T-cell (primary cell): Measurements from ENCODE around the gene GPHN. TPM values are rescaled to one million over a fixed set of nuclear protein-coding genes. Genes with fewer than 3 reads are reported as not detected.
"Not testable (repeated sequence)": the region's sequence is repeated elsewhere in the genome, so short reads cannot be mapped to it uniquely, and the experiment has no call there.

Experiments used
- ATAC-seq, 4 experiments: fragments of 200-7000 bp in 3 of 4; fragments of 150-1000 bp in 1 of 4; cut with Tn5 transposase; replicated peaks in 1 of 4; 1 replicate in 3 of 4; 2 replicates in 1 of 4; pipeline ENCODE4 v1.10.0; 2021; ENCODE audit warnings: moderate library complexity in 3 of 4, mild to moderate bottlenecking in 2 of 4, moderate number of reproducible peaks in 1 of 4
- CTCF ChIA-PET, 2 donors: fragments of 300-600 bp; sonication (Branson Sonifier 250); formaldehyde crosslinking; loops; one replicate each; lab custom pipeline; 2022; ENCODE audit warnings: antibody characterized with exemption in 2 of 2; lab: Charles Lee
- POLR2A ChIA-PET, 2 donors: fragments of 300-600 bp; sonication (Branson Sonifier 250); formaldehyde crosslinking; loops; one replicate each; lab custom pipeline; 2022; ENCODE audit warnings: antibody characterized with exemption in 2 of 2; lab: Charles Lee
- DNase-seq, 35 experiments: peaks; one replicate each; pipeline versions ENCODE4 v3.0.0 to v3.0.0-alpha.2; 2013 to 2023
- H3K27ac ChIP-seq: one replicate; pipeline ENCODE4 v1.5.1; 2013; ENCODE audit warnings: low read length
- H3K27me3 ChIP-seq, 2 experiments: replicated peaks in 1 of 2; 1 replicate in 1 of 2; 2 replicates in 1 of 2; pipeline versions ENCODE4 v1.6.1 to v1.7.0; 2013; ENCODE audit warnings: low read length in 1 of 2, mixed read lengths in 1 of 2; ENCODE audit not compliant: control insufficient read depth in 2 of 2, insufficient read depth in 2 of 2; ENCODE audit errors: extremely low read depth in 1 of 2
- H3K36me3 ChIP-seq, 2 donors: 1 replicate in 1 of 2; 2 replicates in 1 of 2; pipeline versions ENCODE4 v1.6.1 to v1.7.0; 2013; ENCODE audit warnings: low read length in 1 of 2; ENCODE audit not compliant: control insufficient read depth in 2 of 2, insufficient read depth in 1 of 2; ENCODE audit errors: extremely low read depth in 1 of 2
- H3K4me1 ChIP-seq, 2 experiments: 1 replicate in 1 of 2; 2 replicates in 1 of 2; pipeline versions ENCODE4 v1.6.1 to v1.7.0; 2013; ENCODE audit warnings: low read length in 2 of 2, mixed read lengths in 1 of 2; ENCODE audit not compliant: insufficient read depth in 2 of 2, control insufficient read depth in 1 of 2; ENCODE audit errors: extremely low read depth in 1 of 2
- H3K4me3 ChIP-seq, 2 donors: 1 replicate in 1 of 2; 2 replicates in 1 of 2; pipeline versions ENCODE4 v1.5.1 to v1.7.0; 2013; ENCODE audit warnings: mild to moderate bottlenecking in 2 of 2, low read length in 1 of 2, moderate library complexity in 1 of 2; ENCODE audit not compliant: control insufficient read depth in 1 of 2; ENCODE audit errors: extremely low read depth in 1 of 2
- H3K9me3 ChIP-seq: 2 replicates; pipeline ENCODE4 v1.7.0; 2013
- H3K27ac Mint-ChIP-seq, 2 donors: one replicate each; pipeline ENCODE4 v1.8.0; 2020 to 2021; ENCODE audit warnings: mild to moderate bottlenecking in 2 of 2, mixed read lengths in 2 of 2
- H3K27me3 Mint-ChIP-seq, 2 donors: one replicate each; pipeline ENCODE4 v1.8.0; 2021 to 2022; ENCODE audit warnings: mixed read lengths in 2 of 2
- H3K36me3 Mint-ChIP-seq: one replicate; pipeline ENCODE4 v1.8.0; 2021; ENCODE audit warnings: mixed read lengths
- H3K4me1 Mint-ChIP-seq, 3 donors: one replicate each; pipeline ENCODE4 v1.8.0; 2020 to 2022; ENCODE audit warnings: mixed read lengths in 3 of 3, mild to moderate bottlenecking in 1 of 3
- H3K4me3 Mint-ChIP-seq, 3 donors: one replicate each; pipeline ENCODE4 v1.8.0; 2020 to 2022; ENCODE audit warnings: mild to moderate bottlenecking in 3 of 3, mixed read lengths in 3 of 3, moderate library complexity in 3 of 3
- H3K9me3 Mint-ChIP-seq, 3 donors: one replicate each; pipeline ENCODE4 v1.8.0; 2020 to 2022; ENCODE audit warnings: mixed read lengths in 3 of 3
- WGBS: methylation state at CpG from one replicate; pipeline ENCODE4 v1.1.5; 2013; ENCODE audit warnings: missing lambda C conversion rate; ENCODE audit not compliant: insufficient coverage; 5-methylcytosine and 5-hydroxymethylcytosine counted together
- total RNA-seq, 35 experiments: library from RNA in 6 of 35; stranded (reverse) in 6 of 35; fragments of 120-200 nt in 1 of 35; gene quantifications; one replicate each; pipeline versions ENCODE4 v1.2.1 to v1.2.4 and lab custom pipeline; 2013 to 2026

The GPHN gene
- total RNA-seq, 5 donors from 2014 or later (not counting 1 experiment from before 2014, with no cell fraction given): 13.9 to 21.1 (median 14.4) TPM

DNA sequence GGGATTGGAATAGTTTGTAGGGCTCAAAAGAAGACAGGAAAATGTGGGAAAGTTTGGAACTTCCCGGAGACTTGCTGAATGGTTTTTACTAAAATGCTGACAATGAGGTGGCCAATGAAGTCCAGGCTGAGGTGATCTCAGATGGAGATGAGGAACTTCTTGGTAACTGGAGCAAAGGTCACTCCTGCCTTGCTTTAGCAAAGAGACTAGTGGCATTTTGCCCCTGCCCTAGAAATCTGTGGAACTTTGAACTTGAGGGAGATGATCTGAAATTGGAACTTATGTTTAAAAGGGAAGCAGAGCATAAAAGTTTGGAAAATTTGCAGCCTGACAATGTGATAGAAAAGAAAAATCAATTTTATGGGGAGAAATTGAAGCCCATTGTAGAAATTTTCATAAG is 223.4 kb downstream of the GPHN start:
- H3K4me1 Mint-ChIP-seq, POLR2A ChIA-PET, H3K27me3 ChIP-seq, H3K36me3 ChIP-seq, H3K4me1 ChIP-seq, H3K4me3 Mint-ChIP-seq, H3K27ac Mint-ChIP-seq, CTCF ChIA-PET, H3K4me3 ChIP-seq, ATAC-seq, DNase-seq, H3K9me3 ChIP-seq, H3K27ac ChIP-seq, H3K27me3 Mint-ChIP-seq: not testable (repeated sequence)
- peaks cover 39% of the 10 kb centered on the region for H3K36me3 Mint-ChIP-seq
- WGBS: 36% methylated on average over 1 of the region's 1 CpG
- peaks cover 16 to 44% (median 27%) of the 10 kb centered on the region in 3 donors for H3K9me3 Mint-ChIP-seq

DNA sequence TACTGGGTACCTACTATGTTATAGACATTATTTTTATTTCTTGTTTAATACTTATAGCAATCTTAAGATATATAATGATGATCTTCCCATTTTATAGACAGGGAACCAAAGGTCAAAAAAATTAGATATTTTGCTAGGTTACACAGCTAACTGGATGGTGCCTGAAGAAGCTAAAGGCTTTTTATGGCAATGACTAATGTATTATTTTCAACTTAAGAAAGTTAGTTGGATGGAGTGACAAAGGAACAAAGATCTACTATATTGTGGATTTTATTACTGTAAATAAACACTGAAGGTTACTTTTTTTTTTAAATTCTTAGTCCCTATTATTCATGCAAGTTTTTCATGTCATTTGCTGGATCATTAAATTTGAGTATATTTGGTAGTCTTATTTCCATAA is 227.9 kb downstream of the GPHN start:
- H3K9me3 Mint-ChIP-seq: peaks cover 10 to 29% (median 14%) of the 10 kb centered on the region in 3 donors
- CTCF ChIA-PET: no interaction called here
- DNase-seq (no peak), ATAC-seq (no peak)
- Histone ChIP-seq H3K36me3 (no peaks in the 10 kb centered on the region), H3K27ac (no peak overlapping the region), H3K4me3 (no peak overlapping the region), H3K27me3 (no peaks in the 10 kb centered on the region), H3K4me1 (no peaks in the 10 kb centered on the region), H3K9me3 (no peaks in the 10 kb centered on the region)
- no peaks in the 10 kb centered on the region for H3K27me3 Mint-ChIP-seq
- no peaks in the 10 kb centered on the region for H3K4me1 Mint-ChIP-seq
- H3K4me3 Mint-ChIP-seq: no peak overlapping the region
- H3K27ac Mint-ChIP-seq: no peak overlapping the region
- H3K36me3 Mint-ChIP-seq: peaks cover 25% of the 10 kb centered on the region
- POLR2A ChIA-PET: interaction anchor here in 1 of 2 donors (0.6 kb wide), 1 partner anchor 120 kb away, joined by 6 read pairs; no protein-coding TSS in a partner anchor

DNA sequence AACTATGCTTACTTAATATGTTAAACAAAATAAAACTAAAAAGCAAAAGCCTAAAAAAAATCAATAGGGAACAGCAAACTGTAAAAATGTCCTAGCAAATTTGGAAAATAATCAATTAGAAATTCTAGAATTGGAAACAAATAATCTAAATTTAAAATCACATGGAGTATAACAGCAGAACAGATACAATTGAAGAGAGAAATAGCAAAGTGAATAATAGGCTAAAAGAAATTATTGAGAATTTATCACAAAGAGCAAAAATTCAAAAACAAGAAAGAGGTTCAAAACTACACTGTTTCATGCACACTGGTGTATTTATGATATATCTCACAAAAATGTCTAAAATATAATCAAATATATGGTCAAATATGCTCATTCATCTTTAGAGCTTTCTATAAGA is 231.9 kb downstream of the GPHN start:
- Histone ChIP-seq H3K4me3 (no peak overlapping the region), H3K9me3 (no peaks in the 10 kb centered on the region), H3K27ac (no peak overlapping the region), H3K27me3 (no peaks in the 10 kb centered on the region), H3K4me1 (no peaks in the 10 kb centered on the region), H3K36me3 (no peaks in the 10 kb centered on the region)
- Mint-ChIP-seq H3K4me1 (no peaks in the 10 kb centered on the region), H3K9me3 (peaks cover 4 to 15% (median 7%) of the 10 kb centered on the region in 3 donors), H3K27me3 (no peaks in the 10 kb centered on the region), H3K27ac (no peak overlapping the region), H3K4me3 (no peak overlapping the region), H3K36me3 (peaks cover 19% of the 10 kb centered on the region)
- DNase-seq (no peak), ATAC-seq (no peak)
- POLR2A ChIA-PET: no interaction called here
- CTCF ChIA-PET: interaction anchor here in 1 of 2 donors (0.6 kb wide), 1 partner anchor 12 kb away, joined by 3 read pairs; no protein-coding TSS in a partner anchor

DNA sequence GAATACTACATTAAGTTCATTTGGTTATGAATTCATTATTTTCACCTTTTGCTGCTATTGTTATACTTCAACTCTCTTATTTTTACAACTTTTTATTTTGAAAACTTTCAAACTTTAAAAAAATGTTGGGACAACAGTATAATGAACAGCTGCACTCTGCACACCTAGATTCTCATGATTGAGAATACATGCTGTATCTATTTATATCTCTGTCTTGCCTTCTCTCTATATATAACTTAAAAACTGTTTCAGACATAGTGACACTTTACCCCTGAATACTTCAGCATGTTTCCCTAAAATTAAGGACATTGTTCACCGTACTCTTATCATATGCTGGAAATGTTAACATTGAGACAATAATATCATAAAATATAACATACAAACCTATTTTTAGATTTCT is 237.1 kb downstream of the GPHN start:
- Mint-ChIP-seq H3K27me3 (no peaks in the 10 kb centered on the region), H3K27ac (no peak overlapping the region), H3K36me3 (peaks cover 13% of the 10 kb centered on the region), H3K4me3 (no peak overlapping the region), H3K4me1 (no peaks in the 10 kb centered on the region), H3K9me3 (peaks cover 0 to under 1% (median under 1%) of the 10 kb centered on the region in 3 donors)
- Histone ChIP-seq H3K27ac (no peak overlapping the region), H3K27me3 (no peaks in the 10 kb centered on the region), H3K9me3 (no peaks in the 10 kb centered on the region), H3K36me3 (no peaks in the 10 kb centered on the region), H3K4me3 (no peak overlapping the region), H3K4me1 (no peaks in the 10 kb centered on the region)
- DNase-seq: no peak
- ChIA-PET POLR2A (no interaction called here), CTCF (no interaction called here)
- no peak for ATAC-seq
- WGBS: no CpG with 5 or more reads among the region's 1 CpG

DNA sequence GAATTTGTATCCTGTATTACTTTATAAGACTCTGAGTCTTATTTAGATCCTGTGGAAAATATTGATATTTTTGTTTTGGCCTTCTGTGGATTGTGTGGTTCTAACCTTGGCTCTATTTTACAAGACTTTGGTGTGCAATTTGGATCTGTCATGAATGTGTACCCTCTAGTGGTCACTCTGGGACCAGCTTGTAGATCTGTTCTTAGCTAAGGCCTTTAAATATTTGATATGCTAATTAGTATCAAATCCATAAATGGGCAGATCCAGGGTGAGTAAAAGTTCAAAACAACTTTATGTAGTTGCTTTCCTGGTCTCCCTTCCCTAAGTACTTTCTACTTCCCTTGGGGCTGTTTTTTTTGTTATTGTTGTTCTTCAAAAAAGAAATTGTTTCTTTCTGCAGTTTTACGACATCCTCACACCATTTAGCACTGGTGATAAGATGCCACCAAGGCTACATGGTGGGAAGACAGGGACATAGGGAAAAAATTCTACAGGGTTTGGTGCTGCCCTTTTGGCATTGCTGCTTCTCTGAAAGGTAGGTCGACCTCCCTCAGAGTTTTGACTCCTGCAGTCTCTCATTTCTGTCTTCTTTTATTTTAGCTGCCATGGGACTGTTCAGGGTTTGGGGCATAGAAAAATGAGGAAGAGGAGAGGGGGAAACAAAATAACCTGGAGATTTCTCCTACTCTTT is 238.5 kb downstream of the GPHN start:
- H3K27ac ChIP-seq: no peak overlapping the region
- H3K36me3 ChIP-seq: no peaks in the 10 kb centered on the region
- Mint-ChIP-seq H3K36me3 (peaks cover 8% of the 10 kb centered on the region), H3K27ac (no peak overlapping the region), H3K27me3 (no peaks in the 10 kb centered on the region), H3K4me3 (no peak overlapping the region), H3K9me3 (no peaks in the 10 kb centered on the region), H3K4me1 (no peaks in the 10 kb centered on the region)
- no peaks in the 10 kb centered on the region for H3K27me3 ChIP-seq
- no peaks in the 10 kb centered on the region for H3K9me3 ChIP-seq
- no peak overlapping the region for H3K4me3 ChIP-seq
- no CpG with 5 or more reads among the region's 2 CpGs for WGBS
- H3K4me1 ChIP-seq: no peaks in the 10 kb centered on the region
- ATAC-seq: peak in 1 of 4 experiments; percentile 45
- peak in 1 of 35 experiments; percentile 31 for DNase-seq
- ChIA-PET POLR2A (interaction anchor here in 1 of 2 donors (0.7 kb wide), 1 partner anchor 29 kb away, joined by 3 read pairs; no protein-coding TSS in a partner anchor), CTCF (no interaction called here)

DNA sequence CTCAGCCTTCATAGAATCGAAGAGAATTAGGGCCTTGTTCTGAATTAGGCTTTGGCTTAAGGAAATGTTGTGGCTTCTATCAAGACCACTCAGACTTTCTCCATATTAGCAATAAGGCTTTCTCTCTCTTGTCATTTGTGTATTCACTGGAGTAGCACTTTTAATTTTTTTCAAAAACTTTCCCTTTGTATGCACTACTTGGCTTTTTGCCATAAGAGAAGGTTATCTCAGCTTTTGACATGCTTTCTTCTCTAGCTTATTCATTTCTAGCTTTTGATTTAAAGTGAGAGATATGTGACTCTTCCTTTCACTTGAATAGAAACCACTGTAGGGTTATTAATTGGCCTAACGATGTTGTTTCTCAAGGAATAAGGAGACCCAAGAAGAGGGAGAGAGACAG is 244.2 kb downstream of the GPHN start:
- H3K4me3 Mint-ChIP-seq: no peak overlapping the region
- H3K36me3 ChIP-seq: no peaks in the 10 kb centered on the region
- H3K36me3 Mint-ChIP-seq: no peaks in the 10 kb centered on the region
- ChIA-PET CTCF (interaction anchor here in 1 of 2 donors (0.7 kb wide), 2 partner anchors 12 to 634 kb away, joined by 3 to 4 read pairs; no protein-coding TSS in a partner anchor), POLR2A (interaction anchor here in 1 of 2 donors (0.6 kb wide), 1 partner anchor 11 kb away, joined by 5 read pairs; no protein-coding TSS in a partner anchor)
- no peaks in the 10 kb centered on the region for H3K9me3 ChIP-seq
- H3K27ac ChIP-seq: no peak overlapping the region
- no peaks in the 10 kb centered on the region for H3K9me3 Mint-ChIP-seq
- DNase-seq: no peak
- H3K4me1 Mint-ChIP-seq: no peaks in the 10 kb centered on the region
- no peak overlapping the region for H3K4me3 ChIP-seq
- no peak for ATAC-seq
- H3K27me3 ChIP-seq: no peaks in the 10 kb centered on the region
- WGBS: 80% methylated on average over 1 of the region's 2 CpGs
- H3K27me3 Mint-ChIP-seq: no peaks in the 10 kb centered on the region
- no peak overlapping the region for H3K27ac Mint-ChIP-seq
- no peaks in the 10 kb centered on the region for H3K4me1 ChIP-seq
